ENCODE measurements around the gene WDFY2.

DNA sequence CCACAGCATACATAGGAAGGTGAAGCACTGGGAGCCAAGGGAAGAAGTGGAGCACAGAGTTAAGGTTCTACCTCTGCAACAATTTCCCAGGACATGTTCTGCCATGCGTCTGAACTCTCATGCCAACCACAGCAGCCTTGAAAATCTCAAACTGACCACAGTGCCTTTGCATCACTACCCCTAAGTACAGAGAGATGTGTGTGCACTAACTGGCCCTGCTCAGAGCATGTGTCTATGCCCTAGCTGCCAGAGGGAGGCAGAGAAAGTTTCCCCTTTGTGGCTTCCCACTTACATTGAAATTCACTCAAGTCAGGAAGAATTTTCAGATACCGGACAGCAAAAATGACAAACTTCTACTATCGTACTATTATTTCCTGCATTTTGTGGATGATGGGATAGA, 26.8 kb upstream of the WDFY2 start:
- TF ChIP-seq POLR2AphosphoS5 (IDR thresholded peaks at IDR 0.05; ENCODE audit: borderline replicate concordance, low read depth, low read length) (no peak), EZH2 (IDR thresholded peaks at IDR 0.05) (no peak), FOXP2 (optimal IDR thresholded peaks at IDR 0.05; ENCODE audit: control extremely low read depth, extremely low read length, insufficient read depth) (no peak)
